ENCODE data around the gene ANKRD11.

The ANKRD11 gene

DNA sequence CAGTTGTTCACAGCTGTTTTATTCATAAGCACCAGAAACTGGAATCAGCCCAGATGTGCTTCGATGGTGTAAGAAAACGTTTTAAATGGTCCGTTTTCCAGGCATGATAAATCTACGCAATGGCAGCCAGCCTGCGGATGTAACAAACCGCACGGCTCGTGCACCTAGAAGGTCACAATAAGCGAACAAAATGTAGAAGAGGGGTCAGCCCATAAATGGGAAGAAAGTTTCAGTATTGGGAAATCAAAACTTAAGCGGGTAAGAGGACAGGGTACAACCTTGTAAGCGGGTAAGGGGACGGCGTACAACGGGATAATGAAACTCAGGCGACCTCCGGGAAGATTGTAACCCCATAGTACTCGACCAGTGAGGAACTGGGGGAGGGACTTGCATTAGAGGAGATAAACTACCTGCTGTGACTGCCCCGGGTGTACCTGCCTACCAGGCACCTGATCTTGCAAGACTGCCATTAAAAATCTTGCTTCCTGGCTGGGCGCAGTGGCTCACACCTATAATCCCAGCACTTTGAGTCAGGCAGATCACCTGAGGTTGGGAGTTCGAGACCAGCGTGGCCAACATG lies 66.6 kb downstream of the ANKRD11 start:
- TF ChIP-seq SIN3A (IDR thresholded peaks at IDR 0.05; ENCODE audit: borderline replicate concordance, insufficient read depth, low read length) (no peak), TAF1 (IDR thresholded peaks at IDR 0.05; ENCODE audit: borderline replicate concordance, insufficient read depth, low read length) (no peak), FOXP2 (optimal IDR thresholded peaks at IDR 0.05; ENCODE audit: borderline replicate concordance, extremely low read depth, extremely low read length, insufficient read depth) (no peak), POLR2AphosphoS5 (IDR thresholded peaks at IDR 0.05; ENCODE audit: low read depth, low read length) (no peak)
- TF ChIP-seq, protein P1, sequence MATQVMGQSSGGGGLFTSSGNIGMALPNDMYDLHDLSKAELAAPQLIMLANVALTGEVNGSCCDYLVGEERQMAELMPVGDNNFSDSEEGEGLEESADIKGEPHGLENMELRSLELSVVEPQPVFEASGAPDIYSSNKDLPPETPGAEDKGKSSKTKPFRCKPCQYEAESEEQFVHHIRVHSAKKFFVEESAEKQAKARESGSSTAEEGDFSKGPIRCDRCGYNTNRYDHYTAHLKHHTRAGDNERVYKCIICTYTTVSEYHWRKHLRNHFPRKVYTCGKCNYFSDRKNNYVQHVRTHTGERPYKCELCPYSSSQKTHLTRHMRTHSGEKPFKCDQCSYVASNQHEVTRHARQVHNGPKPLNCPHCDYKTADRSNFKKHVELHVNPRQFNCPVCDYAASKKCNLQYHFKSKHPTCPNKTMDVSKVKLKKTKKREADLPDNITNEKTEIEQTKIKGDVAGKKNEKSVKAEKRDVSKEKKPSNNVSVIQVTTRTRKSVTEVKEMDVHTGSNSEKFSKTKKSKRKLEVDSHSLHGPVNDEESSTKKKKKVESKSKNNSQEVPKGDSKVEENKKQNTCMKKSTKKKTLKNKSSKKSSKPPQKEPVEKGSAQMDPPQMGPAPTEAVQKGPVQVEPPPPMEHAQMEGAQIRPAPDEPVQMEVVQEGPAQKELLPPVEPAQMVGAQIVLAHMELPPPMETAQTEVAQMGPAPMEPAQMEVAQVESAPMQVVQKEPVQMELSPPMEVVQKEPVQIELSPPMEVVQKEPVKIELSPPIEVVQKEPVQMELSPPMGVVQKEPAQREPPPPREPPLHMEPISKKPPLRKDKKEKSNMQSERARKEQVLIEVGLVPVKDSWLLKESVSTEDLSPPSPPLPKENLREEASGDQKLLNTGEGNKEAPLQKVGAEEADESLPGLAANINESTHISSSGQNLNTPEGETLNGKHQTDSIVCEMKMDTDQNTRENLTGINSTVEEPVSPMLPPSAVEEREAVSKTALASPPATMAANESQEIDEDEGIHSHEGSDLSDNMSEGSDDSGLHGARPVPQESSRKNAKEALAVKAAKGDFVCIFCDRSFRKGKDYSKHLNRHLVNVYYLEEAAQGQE (IDR thresholded peaks at IDR 0.05; ENCODE audit: insufficient read depth in 1 of 2, low read depth in 2 of 2, low read length in 2 of 2): no peak

DNA sequence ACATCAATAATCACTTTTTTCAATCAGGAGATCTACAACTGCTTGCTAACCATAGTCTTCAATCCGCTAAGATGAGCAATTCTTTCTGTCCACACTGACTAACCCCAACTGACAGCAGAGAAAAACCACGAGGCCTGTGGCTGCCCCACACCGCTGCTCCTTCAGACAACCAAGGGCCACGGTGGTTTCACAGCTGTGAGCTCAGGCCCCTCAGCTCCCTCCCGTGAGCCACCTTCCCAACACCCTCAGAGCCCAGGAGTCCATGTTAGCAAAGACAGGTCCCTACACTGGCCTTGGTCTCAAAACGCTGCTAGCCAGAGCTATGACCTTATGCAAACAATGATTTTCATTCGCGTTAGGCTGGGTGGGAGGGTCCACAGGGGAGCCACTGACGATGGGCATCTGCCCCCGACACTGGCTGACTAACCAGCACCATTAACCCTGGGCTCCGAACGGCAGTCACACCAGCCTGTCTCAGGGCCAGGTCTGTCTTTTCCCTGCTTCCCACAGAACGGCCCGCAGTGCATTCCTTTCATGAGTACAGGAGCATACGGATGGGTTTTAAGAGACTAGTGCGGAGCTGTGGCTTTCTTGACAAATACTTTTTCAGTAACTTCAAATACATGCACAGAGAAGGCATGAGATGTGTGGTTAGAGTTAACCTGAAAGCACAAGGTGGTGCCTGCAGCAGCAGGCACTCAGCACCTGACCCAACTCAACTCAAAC lies 67.3 kb downstream of the ANKRD11 start:
- TF ChIP-seq SIN3A (IDR thresholded peaks at IDR 0.05; ENCODE audit: borderline replicate concordance, insufficient read depth, low read length) (no peak), FOXP2 (optimal IDR thresholded peaks at IDR 0.05; ENCODE audit: borderline replicate concordance, extremely low read depth, extremely low read length, insufficient read depth) (no peak), POLR2AphosphoS5 (IDR thresholded peaks at IDR 0.05; ENCODE audit: low read depth, low read length) (no peak), TAF1 (IDR thresholded peaks at IDR 0.05; ENCODE audit: borderline replicate concordance, insufficient read depth, low read length) (no peak)
- TF ChIP-seq, protein P1 (IDR thresholded peaks at IDR 0.05; ENCODE audit: insufficient read depth in 1 of 2, low read depth in 2 of 2, low read length in 2 of 2): no peak

DNA sequence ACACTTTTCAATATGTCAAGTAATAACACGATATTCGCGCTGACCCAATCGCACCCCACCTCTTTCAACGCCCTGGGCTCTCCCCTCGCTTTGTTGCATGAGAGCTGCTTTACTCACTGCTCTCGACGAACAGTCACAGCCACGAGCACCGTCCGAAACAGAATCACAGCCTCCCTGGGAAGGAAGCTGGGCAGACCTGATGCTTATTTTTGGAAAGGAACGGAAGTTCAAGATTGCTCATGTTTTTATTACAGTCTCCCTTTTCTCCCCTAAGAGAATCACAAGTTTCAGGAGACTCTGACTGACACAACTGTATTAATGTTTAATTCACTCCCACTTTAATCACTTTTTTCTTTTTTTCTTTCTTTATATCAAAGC lies 67.8 kb downstream of the ANKRD11 start:
- no peak for TF ChIP-seq FOXP2 (optimal IDR thresholded peaks at IDR 0.05; ENCODE audit: borderline replicate concordance, extremely low read depth, extremely low read length, insufficient read depth)

DNA sequence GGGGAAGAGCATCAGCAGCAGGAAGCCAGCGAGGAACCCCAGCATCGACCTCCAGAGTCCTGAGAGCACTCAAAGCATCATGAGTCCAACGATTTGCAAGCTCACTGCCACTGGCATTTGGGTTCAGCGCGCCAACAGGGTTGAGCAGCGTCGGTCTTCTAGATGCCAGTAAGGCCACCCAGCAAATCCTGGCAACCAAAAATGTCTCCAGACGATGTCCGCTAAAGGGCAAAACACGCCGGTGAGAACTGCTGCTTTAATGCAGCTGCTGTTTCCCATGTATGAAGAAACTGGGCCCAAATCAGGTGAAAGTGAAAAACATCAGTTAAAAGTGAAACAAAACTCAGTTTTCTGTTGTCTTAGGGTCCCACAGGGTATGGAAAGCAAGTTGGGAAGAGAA lies 70.2 kb downstream of the ANKRD11 start:
- no peak for TF ChIP-seq POLR2AphosphoS5 (IDR thresholded peaks at IDR 0.05; ENCODE audit: low read depth, low read length)

DNA sequence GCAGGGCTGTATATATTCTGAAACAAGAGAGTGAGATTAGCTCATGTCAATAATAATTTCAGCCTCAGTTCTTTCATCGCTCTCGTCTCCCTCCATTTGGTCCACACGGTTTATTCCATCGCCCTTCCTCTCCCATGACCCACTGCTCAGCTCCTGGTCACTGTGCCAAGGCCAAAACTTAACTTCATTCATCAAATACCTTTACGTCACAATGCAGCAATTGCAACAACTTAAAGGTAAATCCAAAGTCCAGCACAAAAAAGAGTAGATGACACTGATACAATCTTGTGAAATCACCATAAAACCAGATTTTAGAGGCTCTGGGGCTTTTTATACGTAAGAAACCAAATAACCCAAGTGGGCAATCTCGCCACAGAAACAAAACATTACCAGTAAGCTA lies 72.0 kb downstream of the ANKRD11 start:
- TF ChIP-seq TAF1 (IDR thresholded peaks at IDR 0.05; ENCODE audit: borderline replicate concordance, insufficient read depth, low read length): no peak
- no peak for TF ChIP-seq FOXP2 (optimal IDR thresholded peaks at IDR 0.05; ENCODE audit: borderline replicate concordance, extremely low read depth, extremely low read length, insufficient read depth)
- no peak for TF ChIP-seq POLR2AphosphoS5 (IDR thresholded peaks at IDR 0.05; ENCODE audit: low read depth, low read length)
- TF ChIP-seq, protein P1 (IDR thresholded peaks at IDR 0.05; ENCODE audit: insufficient read depth in 1 of 2, low read depth in 2 of 2, low read length in 2 of 2): no peak
- no peak for TF ChIP-seq SIN3A (IDR thresholded peaks at IDR 0.05; ENCODE audit: borderline replicate concordance, insufficient read depth, low read length)

DNA sequence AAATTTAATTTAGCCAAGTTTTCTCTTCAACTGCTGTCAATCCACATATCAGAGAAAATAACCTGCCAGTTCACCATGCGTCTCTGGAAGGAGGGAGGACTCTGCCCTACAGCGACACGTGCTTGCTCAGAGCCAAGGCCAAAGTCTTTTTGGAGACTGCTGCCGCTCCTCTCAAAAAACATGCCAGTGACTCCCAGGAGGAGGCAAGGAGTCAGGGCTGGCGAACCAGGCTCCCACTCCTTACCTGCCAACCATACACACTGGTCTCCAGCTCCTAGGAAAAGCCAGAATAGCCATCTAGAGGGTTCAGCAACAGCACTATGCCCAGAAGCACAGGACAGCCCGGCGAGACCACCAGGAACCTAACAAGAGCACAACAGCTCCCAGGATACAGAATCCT lies 73.0 kb downstream of the ANKRD11 start:
- TF ChIP-seq POLR2AphosphoS5 (IDR thresholded peaks at IDR 0.05; ENCODE audit: low read depth, low read length) (no peak), FOXP2 (optimal IDR thresholded peaks at IDR 0.05; ENCODE audit: borderline replicate concordance, extremely low read depth, extremely low read length, insufficient read depth) (no peak)
